ENCODE results near the gene LRRC34. TPM values are rescaled to one million over a fixed set of nuclear protein-coding genes. Genes with fewer than 3 reads are reported as not detected.

The LRRC34 gene
- total and polyA plus RNA-seq, 10 of the 15 experiments (the other 5 are each of a cell fraction or from before 2014, with no cell fraction given) = 0.24 to 3.7 (median 1.7) TPM

- no peaks in the 10 kb centered on the region for H3K9me3 ChIP-seq (replicated peaks; ENCODE audit: control insufficient read depth, insufficient read depth, low read length)
- no peak overlapping the region for H3K4me3 ChIP-seq
- intact Hi-C loops (cut with micrococcal nuclease; ENCODE audit: unreplicated experiment) (no loop called here), in situ Hi-C loops (cut with MboI) (no loop called here)
- TF ChIP-seq IKZF1 (conservative IDR thresholded peaks at IDR 0.05) (no peak), SIX5 (IDR thresholded peaks at IDR 0.05; ENCODE audit: low read depth, low read length, severe bottlenecking) (no peak), ZNF687 (IDR thresholded peaks at IDR 0.05) (no peak)
- no peak for DNase-seq (ENCODE audit: low read depth, low spot score)
- 0 out of 4 replicates have a peak, but pooled peaks cover 0 to 2% of the 10 kb centered on the region in 2 experiments for H3K27me3 ChIP-seq (replicated peaks in 1 of 2; ENCODE audit: control insufficient read depth in 2 of 2, insufficient read depth in 2 of 2, low read length in 1 of 2)
- POLR2A ChIA-PET = no interaction called here
- BruUV-seq (replicated peaks) = no TSS peak
- no peak for ATAC-seq
- FAIRE-seq = no peak
- H3K4me1 ChIP-seq (ENCODE audit: control insufficient read depth, insufficient read depth, low read length) = peaks cover 7% of the 10 kb centered on the region; the same call in 1 of the 2 replicates
- CTCF ChIA-PET = no interaction called here
- RAD21 ChIA-PET (ENCODE audit: unreplicated experiment) = no interaction called here
- SMC1A ChIA-PET (ENCODE audit: uncharacterized antibody, unreplicated experiment) = interaction anchor here (0.9 kb wide), 1 partner anchor 9 kb away, joined by 3 read pairs; no protein-coding TSS in a partner anchor
- no peak overlapping the region for H3K4me2 ChIP-seq (ENCODE audit: control insufficient read depth, insufficient read depth)
- WGBS (ENCODE audit: insufficient coverage, insufficient replicate concordance, low lambda C conversion rate, missing lambda C conversion rate) = 21% methylated on average over 3 of the region's 3 CpGs
- H3K79me2 ChIP-seq (ENCODE audit: control insufficient read depth, insufficient read depth, low read length) = no peaks in the 10 kb centered on the region
- H3K9ac ChIP-seq (ENCODE audit: control insufficient read depth, insufficient read depth, low read length) = no peak overlapping the region
- H2AFZ ChIP-seq (ENCODE audit: control insufficient read depth, low read depth, low read length) = no peak overlapping the region
- H3K36me3 ChIP-seq (ENCODE audit: control insufficient read depth in 2 of 2, insufficient read depth in 2 of 2, low read length in 1 of 2) = no peaks in the 10 kb centered on the region
- H4K20me1 ChIP-seq (ENCODE audit: control insufficient read depth, insufficient read depth) = no peaks in the 10 kb centered on the region
- no peak overlapping the region for H3K27ac ChIP-seq (ENCODE audit: control insufficient read depth, insufficient read depth)
These were observed 58.0 kb downstream of the LRRC34 start for GRCh38 chr3:169754711-169755110.

GRCh38 chr3:169751875-169752274 lies 60.8 kb downstream of the LRRC34 start:
- no peak overlapping the region for H3K4me3 ChIP-seq
- no peak overlapping the region for H3K9ac ChIP-seq (ENCODE audit: control insufficient read depth, insufficient read depth, low read length)
- intact Hi-C loops (cut with micrococcal nuclease; ENCODE audit: unreplicated experiment) = no loop called here
- no peaks in the 10 kb centered on the region for H3K79me2 ChIP-seq (ENCODE audit: control insufficient read depth, insufficient read depth, low read length)
- no peak for FAIRE-seq
- ATAC-seq = no peak
- RAD21 ChIA-PET (ENCODE audit: unreplicated experiment) = no interaction called here
- DNase-seq (ENCODE audit: low read depth, low spot score) = no peak
- CTCF ChIA-PET = no interaction called here
- no peaks in the 10 kb centered on the region for H4K20me1 ChIP-seq (ENCODE audit: control insufficient read depth, insufficient read depth)
- no peak overlapping the region for H2AFZ ChIP-seq (ENCODE audit: control insufficient read depth, low read depth, low read length)
- BruUV-seq (replicated peaks) = no TSS peak
- in situ Hi-C loops (cut with MboI) = no loop called here
- H3K9me3 ChIP-seq (replicated peaks; ENCODE audit: control insufficient read depth, insufficient read depth, low read length) = no peaks in the 10 kb centered on the region
- H3K27me3 ChIP-seq (replicated peaks in 1 of 2; ENCODE audit: control insufficient read depth in 2 of 2, insufficient read depth in 2 of 2, low read length in 1 of 2) = 0 out of 4 replicates have a peak, but pooled peaks cover 0 to 2% of the 10 kb centered on the region in 2 experiments
- no peaks in the 10 kb centered on the region for H3K36me3 ChIP-seq (ENCODE audit: control insufficient read depth in 2 of 2, insufficient read depth in 2 of 2, low read length in 1 of 2)
- POLR2A ChIA-PET = no interaction called here
- peaks cover 4% of the 10 kb centered on the region; the same call in 1 of the 2 replicates for H3K4me1 ChIP-seq (ENCODE audit: control insufficient read depth, insufficient read depth, low read length)
- SMC1A ChIA-PET (ENCODE audit: uncharacterized antibody, unreplicated experiment) = no interaction called here
- WGBS (ENCODE audit: insufficient coverage, insufficient replicate concordance, low lambda C conversion rate, missing lambda C conversion rate) = 61% methylated on average over 2 of the region's 2 CpGs
- H3K4me2 ChIP-seq (ENCODE audit: control insufficient read depth, insufficient read depth) = no peak overlapping the region
- H3K27ac ChIP-seq (ENCODE audit: control insufficient read depth, insufficient read depth) = no peak overlapping the region
- no peak for TF ChIP-seq TCF7 (IDR thresholded peaks at IDR 0.05; ENCODE audit: borderline replicate concordance)
- TF ChIP-seq POLR2AphosphoS2 (IDR thresholded peaks at IDR 0.05; ENCODE audit: low read depth, low read length) = no peak
- TF ChIP-seq CEBPZ (IDR thresholded peaks at IDR 0.05; ENCODE audit: low read depth, low read length) = no peak
- TF ChIP-seq IRF5 (IDR thresholded peaks at IDR 0.05; ENCODE audit: borderline replicate concordance) = no peak
- TF ChIP-seq SMARCA5 (IDR thresholded peaks at IDR 0.05) = no peak
- TF ChIP-seq MYB (IDR thresholded peaks at IDR 0.05; ENCODE audit: borderline replicate concordance, low read depth, low read length) = no peak
